K562 (cell line): ENCODE results near the gene HOXA4.

Experiments
- CBX3 ChIP-seq, 2 experiments: IDR thresholded peaks; 1 replicate in 1 of 2; 2 replicates in 1 of 2; pipeline ENCODE4 v1.6.1; 2012; ENCODE audit warnings: inconsistent platforms in 2 of 2, low read length in 2 of 2, borderline replicate concordance in 1 of 2, control low read depth in 1 of 2
- CTCF ChIP-seq, 3 experiments: IDR thresholded peaks in 2 of 3; conservative IDR thresholded peaks in 1 of 3; 2 replicates each; pipeline ENCODE4 v1.5.1; 2011 to 2012; ENCODE audit warnings: low read length in 3 of 3, mild to moderate bottlenecking in 3 of 3, control low read depth in 2 of 3, improper control_type of control experiment in 1 of 3, inconsistent platforms in 1 of 3, low read depth in 1 of 3, mixed read lengths in 1 of 3, moderate library complexity in 1 of 3; ENCODE audit not compliant: insufficient read depth in 2 of 3
- GMEB1 ChIP-seq: fragments of 250-450 bp; sonication (Bioruptor Pico); IDR thresholded peaks from 2 replicates; pipeline ENCODE4 v1.4.0; 2020; ENCODE audit warnings: mild to moderate bottlenecking
- GTF2F1 ChIP-seq: IDR thresholded peaks from 2 replicates; pipeline ENCODE4 v1.6.1; 2011; ENCODE audit warnings: low read depth, low read length, improper control_type of control experiment
- KAT7 ChIP-seq: sonication (generic); formaldehyde crosslinking; IDR thresholded peaks from 2 replicates; pipeline ENCODE4 v1.8.0; 2022; ENCODE audit warnings: missing genetic modification reagents, mild to moderate bottlenecking, borderline replicate concordance
- NCOR1 ChIP-seq: fragments of 450-650 bp; IDR thresholded peaks from 2 replicates; pipeline ENCODE4 v1.6.1; 2016; ENCODE audit warnings: mild to moderate bottlenecking, moderate library complexity
- PCBP1 ChIP-seq: fragments of 200-400 bp; formaldehyde crosslinking; IDR thresholded peaks from 2 replicates; pipeline ENCODE4 v1.6.1; 2018; ENCODE audit warnings: mild to moderate bottlenecking, low read depth, low read length; ENCODE audit not compliant: poor library complexity, severe bottlenecking

GRCh38 chr7:27169658-27170425 is 39.3 kb upstream of the HOXA4 start:
- no peak for TF ChIP-seq GMEB1 (CRISPR knock-in tag)
- no peak for TF ChIP-seq KAT7 (CRISPR knock-in tag)
- no peak for TF ChIP-seq CTCF (IDR thresholded peaks at IDR 0.05 in 2 of 3, conservative IDR thresholded peaks at IDR 0.05 in 1 of 3; ENCODE audit: insufficient read depth in 2 of 3, low read depth in 1 of 3, low read length in 3 of 3)
- TF ChIP-seq NCOR1: no peak
- TF ChIP-seq GTF2F1: no peak
- no peak for TF ChIP-seq CBX3 (IDR thresholded peaks at IDR 0.05; ENCODE audit: borderline replicate concordance in 1 of 2, low read length in 2 of 2)
- TF ChIP-seq PCBP1: no peak
